ENCODE data around the gene MBOAT1.
A peak's percentile ranks its signal among the peaks of the same experiment; 100 is the strongest.

The MBOAT1 gene

GRCh38 chr6:20112841-20113240 is 99.4 kb downstream of the MBOAT1 start:
- no peak for DNase-seq (ENCODE audit: low read depth)
- no peak for TF ChIP-seq CTCF (IDR thresholded peaks at IDR 0.05; ENCODE audit: control insufficient read depth, extremely low read depth, insufficient read depth)
- no peak overlapping the region for H3K4me3 ChIP-seq (ENCODE audit: low read depth, low read length)

GRCh38 chr6:20112241-20112640 is 100.0 kb downstream of the MBOAT1 start:
- TF ChIP-seq CTCF (IDR thresholded peaks at IDR 0.05; ENCODE audit: control insufficient read depth, extremely low read depth, insufficient read depth): no peak
- H3K4me3 ChIP-seq (ENCODE audit: low read depth, low read length): no peak overlapping the region
- no peak for DNase-seq (ENCODE audit: low read depth)

GRCh38 chr6:20110478-20110877 is 101.8 kb downstream of the MBOAT1 start:
- no peak overlapping the region for H3K4me3 ChIP-seq (ENCODE audit: low read depth, low read length)
- DNase-seq (ENCODE audit: low read depth): no peak
- TF ChIP-seq CTCF (IDR thresholded peaks at IDR 0.05; ENCODE audit: control insufficient read depth, extremely low read depth, insufficient read depth): no peak

- peak; percentile 21 for DNase-seq (ENCODE audit: low read depth)
- no peak for TF ChIP-seq CTCF (IDR thresholded peaks at IDR 0.05; ENCODE audit: control insufficient read depth, extremely low read depth, insufficient read depth)
These were observed 102.7 kb downstream of the MBOAT1 start for GRCh38 chr6:20109526-20109925.

GRCh38 chr6:20105838-20106237 is 106.4 kb downstream of the MBOAT1 start:
- H3K4me3 ChIP-seq (ENCODE audit: low read depth, low read length): no peak overlapping the region
- no peak for DNase-seq (ENCODE audit: low read depth)
- no peak for TF ChIP-seq CTCF (IDR thresholded peaks at IDR 0.05; ENCODE audit: control insufficient read depth, extremely low read depth, insufficient read depth)

More at GRCh38 chr6:20109526-20109925, 102.7 kb downstream of the MBOAT1 start:
- no peak overlapping the region for H3K4me3 ChIP-seq (ENCODE audit: low read depth, low read length)

GRCh38 chr6:20104696-20105095 is 107.6 kb downstream of the MBOAT1 start:
- no peak for DNase-seq (ENCODE audit: low read depth)
- no peak for TF ChIP-seq CTCF (IDR thresholded peaks at IDR 0.05; ENCODE audit: control insufficient read depth, extremely low read depth, insufficient read depth)
- H3K4me3 ChIP-seq (ENCODE audit: low read depth, low read length): no peak overlapping the region

- TF ChIP-seq CTCF (IDR thresholded peaks at IDR 0.05; ENCODE audit: control insufficient read depth, extremely low read depth, insufficient read depth): no peak
- DNase-seq (ENCODE audit: low read depth): no peak
- H3K4me3 ChIP-seq (ENCODE audit: low read depth, low read length): no peak overlapping the region
These were observed 109.7 kb downstream of the MBOAT1 start for GRCh38 chr6:20102397-20103073.
